Measurements from ENCODE around the gene ZNF526.
A peak's percentile ranks its signal among the peaks of the same experiment; 100 is the strongest.

The ZNF526 gene

DNA sequence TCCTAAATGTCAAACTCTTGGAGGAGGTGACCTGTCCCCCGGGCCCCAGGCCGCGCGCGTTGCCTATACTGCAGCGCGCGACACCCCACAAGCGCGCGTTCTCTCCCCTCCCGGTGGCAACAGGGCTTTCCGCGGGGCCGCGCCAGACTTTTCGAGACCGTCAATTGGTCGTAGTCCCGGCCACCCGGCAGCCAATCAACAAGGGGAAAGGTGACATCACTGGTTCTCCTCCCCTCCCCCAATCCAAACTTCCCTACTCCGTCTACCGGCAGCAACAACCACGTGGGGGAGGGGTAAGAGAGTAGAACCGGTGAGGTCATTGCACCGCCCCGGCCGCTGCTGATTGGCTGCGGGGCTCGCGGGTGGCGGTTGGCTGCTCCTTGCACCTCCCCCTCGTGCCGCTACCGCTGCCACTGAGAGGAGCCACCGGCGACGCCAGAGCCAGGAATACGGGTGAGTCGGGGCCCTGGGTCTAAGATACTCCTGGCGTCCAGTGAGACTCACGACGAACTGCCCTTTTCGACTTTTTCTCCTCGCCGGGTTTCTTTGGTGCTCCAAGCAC, 48.1 kb downstream of the ZNF526 start:
- DNase-seq, result peak; percentile 100

- peak; percentile 100 for DNase-seq
Measured at GRCh38 chr19:42268704-42269477, 48.8 kb downstream of the ZNF526 start, which contains the start of gene CIC. Gene CIC (plus strand): TSS chr19:42269252. CDS start chr19:42271784, 2,532 bp downstream.

- DNase-seq, result peak; percentile 60
Measured at GRCh38 chr19:42269478-42270345, 49.6 kb downstream of the ZNF526 start.

GRCh38 chr19:42270346-42271044, 50.4 kb downstream of the ZNF526 start:
- DNase-seq, result peak; percentile 88

- DNase-seq, result no peak
Measured at GRCh38 chr19:42271045-42271419, 50.9 kb downstream of the ZNF526 start.

- no peak for DNase-seq
Measured at GRCh38 chr19:42271861-42272534, 51.9 kb downstream of the ZNF526 start.

- no peak for DNase-seq
Measured at GRCh38 chr19:42272535-42272897, 52.4 kb downstream of the ZNF526 start.

- DNase-seq, result no peak
Measured at GRCh38 chr19:42272989-42273406, 52.9 kb downstream of the ZNF526 start.

DNA sequence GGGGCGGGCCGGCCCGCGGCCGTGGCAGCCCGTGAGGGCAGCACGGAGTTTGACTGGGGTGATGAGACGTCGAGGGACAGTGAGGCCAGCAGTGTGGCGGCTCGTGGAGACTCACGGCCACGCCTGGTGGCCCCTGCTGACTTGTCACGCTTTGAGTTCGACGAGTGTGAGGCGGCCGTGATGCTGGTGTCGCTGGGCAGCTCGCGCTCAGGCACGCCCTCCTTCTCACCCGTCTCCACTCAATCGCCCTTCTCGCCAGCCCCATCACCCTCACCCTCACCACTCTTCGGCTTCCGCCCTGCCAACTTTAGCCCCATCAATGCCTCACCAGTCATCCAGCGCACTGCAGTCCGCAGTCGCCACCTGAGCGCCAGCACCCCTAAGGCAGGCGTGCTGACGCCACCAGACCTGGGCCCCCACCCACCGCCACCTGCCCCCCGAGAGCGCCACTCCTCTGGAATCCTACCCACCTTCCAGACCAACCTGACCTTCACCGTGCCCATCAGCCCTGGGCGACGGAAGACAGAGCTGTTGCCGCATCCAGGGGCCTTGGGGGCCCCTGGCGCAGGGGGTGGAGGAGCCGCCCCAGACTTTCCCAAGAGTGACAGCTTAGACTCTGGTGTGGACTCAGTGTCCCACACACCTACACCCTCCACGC, 53.4 kb downstream of the ZNF526 start:
- no peak for DNase-seq

DNA sequence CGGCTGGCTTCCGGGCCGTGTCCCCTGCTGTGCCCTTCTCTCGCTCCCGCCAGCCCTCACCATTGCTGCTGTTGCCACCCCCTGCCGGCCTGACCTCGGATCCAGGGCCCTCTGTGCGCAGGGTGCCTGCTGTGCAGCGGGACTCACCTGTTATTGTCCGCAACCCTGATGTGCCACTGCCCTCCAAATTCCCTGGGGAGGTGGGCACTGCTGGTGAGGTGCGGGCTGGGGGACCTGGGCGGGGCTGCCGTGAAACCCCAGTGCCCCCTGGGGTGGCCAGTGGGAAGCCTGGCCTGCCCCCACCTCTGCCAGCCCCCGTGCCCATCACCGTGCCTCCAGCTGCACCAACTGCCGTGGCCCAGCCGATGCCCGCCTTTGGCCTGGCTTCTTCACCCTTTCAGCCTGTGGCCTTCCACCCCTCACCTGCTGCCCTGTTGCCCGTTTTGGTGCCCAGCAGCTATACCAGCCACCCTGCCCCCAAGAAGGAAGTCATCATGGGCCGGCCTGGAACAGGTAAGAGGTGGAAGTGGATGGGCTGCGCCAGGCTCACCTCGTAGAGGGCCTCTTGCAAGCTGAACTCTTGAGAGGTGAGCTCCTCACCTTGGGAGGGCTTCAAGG, 54.1 kb downstream of the ZNF526 start:
- no peak for DNase-seq

DNA sequence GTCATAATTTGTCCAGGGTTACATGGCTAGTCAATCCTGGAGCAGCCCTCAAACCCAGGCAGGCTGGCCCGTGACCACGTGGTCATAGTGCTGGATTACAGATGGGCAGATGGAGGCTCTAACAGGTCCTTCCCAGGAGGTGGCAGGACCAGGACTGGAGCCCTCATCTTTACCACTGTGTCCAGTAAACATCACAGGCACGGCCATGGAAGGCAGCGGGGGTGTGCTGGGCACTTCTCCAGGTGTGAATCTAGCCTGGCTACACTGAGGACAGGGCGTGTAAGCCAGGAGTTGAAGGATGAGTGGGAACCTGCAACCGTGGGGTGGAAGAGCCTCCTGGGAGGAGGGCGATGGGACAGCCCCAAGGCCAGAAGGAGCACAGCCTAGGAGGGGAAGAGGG, 55.0 kb downstream of the ZNF526 start:
- DNase-seq, result no peak

- DNase-seq, result no peak
Measured at GRCh38 chr19:42275517-42275916, 55.4 kb downstream of the ZNF526 start.

DNA sequence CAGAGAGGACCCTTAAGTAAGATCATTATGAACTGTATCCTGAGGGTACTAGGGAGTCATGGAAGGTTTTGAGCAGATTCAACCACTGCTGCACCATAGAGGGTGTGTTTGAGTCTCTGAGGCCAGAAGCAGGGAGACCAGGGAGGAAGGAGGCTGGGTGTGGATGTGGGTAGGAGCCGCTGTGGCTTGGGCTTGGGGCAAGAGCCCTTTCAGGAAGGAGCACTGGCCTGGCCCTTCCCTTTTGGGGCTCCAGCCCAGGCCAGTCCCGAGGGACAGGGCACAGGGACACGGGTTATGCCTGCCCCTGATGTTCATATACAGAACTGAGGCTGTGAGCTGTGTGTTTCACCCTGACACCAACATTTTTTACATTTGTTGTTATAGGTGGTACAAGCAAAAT, 56.2 kb downstream of the ZNF526 start:
- DNase-seq, result peak; percentile 24

- no peak for DNase-seq
Measured at GRCh38 chr19:42276821-42277220, 56.7 kb downstream of the ZNF526 start.

Data from CD4-positive, alpha-beta T cell treated with Interleukin-21 for 1 hour (primary cell).